Body of pancreas (tissue), 4 donors: ENCODE results near the gene SPOCK3. TPM values are rescaled to one million over a fixed set of nuclear protein-coding genes. Genes with fewer than 3 reads are reported as not detected.

Experiments used
- ATAC-seq: fragments of 150-250 bp; one replicate; pipeline ENCODE4 v1.9.1; 2016
- DNase-seq, 4 donors: peaks; one replicate each; pipeline ENCODE4 v3.0.0-alpha.2; 2019
- H3K27ac ChIP-seq, 4 donors: fragments of 200-600 bp; sonication (generic); 1 replicate in 3 of 4; 2 replicates in 1 of 4; pipeline versions ENCODE4 v1.5.1 to v1.6.1; 2016 to 2019; ENCODE audit warnings: mild to moderate bottlenecking in 1 of 4, mixed read lengths in 1 of 4, moderate library complexity in 1 of 4
- H3K27me3 ChIP-seq, 2 donors: fragments of 200-600 bp; sonication (generic); one replicate each; pipeline ENCODE4 v1.6.0; 2016; ENCODE audit warnings: mild to moderate bottlenecking in 1 of 2
- H3K36me3 ChIP-seq, 2 donors: fragments of 200-600 bp; sonication (generic); replicated peaks in 1 of 2; 2 replicates each; pipeline ENCODE4 v1.5.1; 2016; ENCODE audit warnings: low read depth in 2 of 2; ENCODE audit not compliant: insufficient read depth in 1 of 2
- H3K4me1 ChIP-seq: fragments of 200-600 bp; sonication (generic); one replicate; pipeline ENCODE4 v1.6.0; 2016
- H3K4me3 ChIP-seq, 2 donors: fragments of 200-600 bp; sonication (generic); 1 replicate in 1 of 2; 2 replicates in 1 of 2; pipeline ENCODE4 v1.5.1; 2016 to 2019
- H3K9me3 ChIP-seq, 3 donors: fragments of 200-600 bp; sonication (generic); 1 replicate in 2 of 3; 2 replicates in 1 of 3; pipeline ENCODE4 v1.5.1; 2016
- POLR2A ChIP-seq, 3 donors: fragments of 450-650 bp; IDR thresholded peaks; one replicate each; pipeline ENCODE4 v1.6.1; 2016; ENCODE audit warnings: antibody characterized with exemption in 3 of 3, mild to moderate bottlenecking in 2 of 3
- WGBS, 2 donors: methylation state at CpG; one replicate each; pipeline ENCODE4 v1.1.5; 2017; 5-methylcytosine and 5-hydroxymethylcytosine counted together
- intact Hi-C: fragments of 100-400 bp; cut with DNase I; formaldehyde crosslinking; loops from one replicate; pipeline ENCODE4 v1.15.1; 2023
- total RNA-seq, 2 donors: library from RNA; depleted of rRNA; stranded (reverse); fragments of >200 nt; gene quantifications; one replicate each; pipeline ENCODE4 v1.1.0, GENCODE V29; 2016
- TF ChIP-seq, protein P1 (sequence below), 7 experiments: fragments of 450-650 bp in 4 of 7; fragments of 200-600 bp in 3 of 7; sonication (generic) in 3 of 7; IDR thresholded peaks; one replicate each; pipeline ENCODE4 v1.5.1; 2016 to 2019; ENCODE audit warnings: antibody characterized with exemption in 7 of 7

SPOCK3 gene
- total RNA-seq, 2 donors from 2014 or later, result not detected

DNA sequence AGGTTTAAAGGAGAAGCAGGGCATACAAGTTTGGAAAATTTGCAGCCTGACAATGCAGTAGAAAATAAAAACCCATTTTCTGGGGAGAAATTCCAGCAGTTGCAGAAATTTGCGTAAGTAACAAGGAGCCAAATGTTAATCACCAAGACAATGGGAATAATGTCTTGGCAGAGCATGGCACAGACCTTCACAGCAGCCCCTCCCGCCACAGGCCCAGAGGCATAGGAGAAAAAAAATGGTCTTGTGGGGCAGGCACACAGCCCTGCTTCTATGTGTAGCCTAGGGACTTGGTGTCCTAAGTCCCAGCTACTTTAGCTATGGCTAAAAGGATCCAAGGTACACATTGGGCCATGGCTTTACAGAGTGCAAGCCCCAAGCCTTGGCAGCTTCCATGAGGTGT lies 65.7 kb downstream of the SPOCK3 start:
- H3K9me3 ChIP-seq, result no peaks in the 10 kb centered on the region
- no peaks in the 10 kb centered on the region for H3K27me3 ChIP-seq
- no peaks in the 10 kb centered on the region for H3K4me1 ChIP-seq
- no peak overlapping the region for H3K27ac ChIP-seq
- no peak overlapping the region for H3K4me3 ChIP-seq
- intact Hi-C loops, result no loop called here
- ATAC-seq, result no peak
- 64 to 85% methylated on average over 2 of the region's 2 CpGs for WGBS, 2 donors
- no peaks in the 10 kb centered on the region for H3K36me3 ChIP-seq
- DNase-seq, result no peak
- no peak for TF ChIP-seq POLR2A (IDR thresholded peaks at IDR 0.05)
- TF ChIP-seq, protein P1, sequence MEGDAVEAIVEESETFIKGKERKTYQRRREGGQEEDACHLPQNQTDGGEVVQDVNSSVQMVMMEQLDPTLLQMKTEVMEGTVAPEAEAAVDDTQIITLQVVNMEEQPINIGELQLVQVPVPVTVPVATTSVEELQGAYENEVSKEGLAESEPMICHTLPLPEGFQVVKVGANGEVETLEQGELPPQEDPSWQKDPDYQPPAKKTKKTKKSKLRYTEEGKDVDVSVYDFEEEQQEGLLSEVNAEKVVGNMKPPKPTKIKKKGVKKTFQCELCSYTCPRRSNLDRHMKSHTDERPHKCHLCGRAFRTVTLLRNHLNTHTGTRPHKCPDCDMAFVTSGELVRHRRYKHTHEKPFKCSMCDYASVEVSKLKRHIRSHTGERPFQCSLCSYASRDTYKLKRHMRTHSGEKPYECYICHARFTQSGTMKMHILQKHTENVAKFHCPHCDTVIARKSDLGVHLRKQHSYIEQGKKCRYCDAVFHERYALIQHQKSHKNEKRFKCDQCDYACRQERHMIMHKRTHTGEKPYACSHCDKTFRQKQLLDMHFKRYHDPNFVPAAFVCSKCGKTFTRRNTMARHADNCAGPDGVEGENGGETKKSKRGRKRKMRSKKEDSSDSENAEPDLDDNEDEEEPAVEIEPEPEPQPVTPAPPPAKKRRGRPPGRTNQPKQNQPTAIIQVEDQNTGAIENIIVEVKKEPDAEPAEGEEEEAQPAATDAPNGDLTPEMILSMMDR (IDR thresholded peaks at IDR 0.05), result no peak

DNA sequence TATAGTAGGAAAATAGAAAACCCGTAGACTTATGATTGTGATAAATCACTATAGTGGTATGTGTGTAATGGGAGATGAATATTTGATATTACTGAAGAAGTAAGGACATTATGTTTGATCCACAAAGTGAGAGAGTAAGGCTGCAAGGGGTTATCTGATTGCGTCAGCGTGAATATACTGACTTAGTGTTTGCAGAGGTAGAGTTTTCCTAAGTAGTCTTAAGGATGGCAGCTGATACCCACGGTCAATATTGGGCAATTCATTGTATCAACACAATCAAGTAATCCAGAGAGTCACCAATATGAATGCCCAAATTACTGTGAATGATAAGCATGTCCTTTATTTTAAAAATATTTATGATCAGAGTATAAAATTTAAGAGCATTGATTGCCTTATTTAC lies 83.7 kb downstream of the SPOCK3 start:
- Histone ChIP-seq H3K4me3 (no peak overlapping the region), H3K27me3 (no peaks in the 10 kb centered on the region), H3K36me3 (no peaks in the 10 kb centered on the region), H3K9me3 (no peaks in the 10 kb centered on the region), H3K27ac (no peak overlapping the region), H3K4me1 (no peaks in the 10 kb centered on the region)
- ATAC-seq, result no peak
- DNase-seq, result no peak
- TF ChIP-seq POLR2A (IDR thresholded peaks at IDR 0.05), result no peak
- TF ChIP-seq, protein P1 (IDR thresholded peaks at IDR 0.05), result no peak
- WGBS, 2 donors, result 48 to 50% methylated on average over 4 of the region's 4 CpGs
- intact Hi-C loops, result no loop called here

DNA sequence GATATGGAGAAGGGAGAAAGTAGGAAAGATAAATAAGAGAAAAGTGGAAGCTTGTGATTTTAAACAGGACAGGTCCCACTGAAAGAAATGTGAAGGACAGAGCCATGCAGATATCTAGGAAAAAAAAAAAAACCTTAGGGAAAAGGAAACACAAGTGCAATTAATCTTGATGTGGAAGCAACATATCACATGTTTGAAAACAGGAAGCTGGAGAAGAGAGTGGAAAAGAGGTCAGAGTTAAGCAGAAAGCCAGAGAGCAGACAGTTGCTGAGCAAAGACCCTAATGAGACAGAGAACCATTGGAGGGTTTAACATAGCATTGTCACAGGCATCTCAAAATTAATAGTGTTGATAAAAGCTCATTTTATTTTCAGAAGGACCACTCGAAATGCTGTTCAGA lies 89.7 kb downstream of the SPOCK3 start:
- no peaks in the 10 kb centered on the region for H3K9me3 ChIP-seq
- H3K36me3 ChIP-seq, result no peaks in the 10 kb centered on the region
- no peak overlapping the region for H3K4me3 ChIP-seq
- intact Hi-C loops, result no loop called here
- no peaks in the 10 kb centered on the region for H3K27me3 ChIP-seq
- WGBS, 2 donors, result 23 to 28% methylated on average over 1 of the region's 1 CpG
- no peaks in the 10 kb centered on the region for H3K4me1 ChIP-seq
- DNase-seq (no peak), ATAC-seq (no peak)
- TF ChIP-seq, protein P1 (IDR thresholded peaks at IDR 0.05), result no peak
- no peak for TF ChIP-seq POLR2A (IDR thresholded peaks at IDR 0.05)
- H3K27ac ChIP-seq, result no peak overlapping the region

DNA sequence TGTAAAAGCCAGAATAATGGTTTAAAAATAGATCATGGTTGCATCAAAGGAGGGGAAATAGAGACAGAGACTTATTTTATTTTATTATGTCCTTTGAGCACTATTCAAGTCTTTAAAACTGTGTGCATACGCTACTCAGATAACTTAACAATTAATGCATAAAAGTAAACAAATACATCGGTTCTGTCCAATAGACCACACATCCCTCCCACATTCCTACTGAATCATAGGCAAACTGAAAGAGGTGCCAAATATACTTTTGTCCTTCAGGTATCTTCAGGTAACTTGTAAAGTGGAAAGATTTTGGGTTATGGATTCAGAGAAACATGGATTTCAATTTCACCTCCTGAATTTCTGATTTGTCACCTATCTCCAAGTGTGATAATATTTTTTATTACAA lies 91.3 kb downstream of the SPOCK3 start:
- DNase-seq (no peak), ATAC-seq (no peak)
- Histone ChIP-seq H3K27ac (no peak overlapping the region), H3K4me1 (no peaks in the 10 kb centered on the region), H3K36me3 (no peaks in the 10 kb centered on the region), H3K9me3 (no peaks in the 10 kb centered on the region), H3K27me3 (no peaks in the 10 kb centered on the region), H3K4me3 (no peak overlapping the region)
- intact Hi-C loops, result no loop called here
- 27 to 31% methylated on average over 2 of the region's 2 CpGs for WGBS, 2 donors
- TF ChIP-seq POLR2A (IDR thresholded peaks at IDR 0.05), result no peak
- TF ChIP-seq, protein P1 (IDR thresholded peaks at IDR 0.05), result no peak

DNA sequence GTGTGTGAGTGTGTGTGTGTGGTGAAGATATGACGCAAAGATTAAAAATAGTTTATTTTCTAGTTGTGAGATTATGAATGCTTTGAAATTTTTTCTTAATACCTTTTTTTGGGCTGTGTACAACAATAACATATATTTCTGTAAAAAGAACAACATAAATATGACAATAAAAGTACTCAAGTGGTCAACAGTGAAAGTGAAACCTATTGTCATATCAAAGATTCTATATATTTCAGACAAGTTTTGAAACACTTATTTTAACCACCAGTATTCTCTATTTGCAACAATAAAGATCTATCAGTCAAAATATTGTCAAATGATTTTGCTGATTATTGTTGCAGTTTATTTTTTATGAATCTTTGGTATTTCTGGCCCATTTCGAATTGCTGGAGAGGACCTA lies 98.0 kb downstream of the SPOCK3 start:
- H3K27ac ChIP-seq, result no peak overlapping the region
- ATAC-seq (no peak), DNase-seq (no peak)
- TF ChIP-seq, protein P1 (IDR thresholded peaks at IDR 0.05), result no peak
- no peak for TF ChIP-seq POLR2A (IDR thresholded peaks at IDR 0.05)
- H3K36me3 ChIP-seq, result no peaks in the 10 kb centered on the region
- H3K9me3 ChIP-seq, result no peaks in the 10 kb centered on the region
- 72 to 76% methylated on average over 2 of the region's 2 CpGs for WGBS, 2 donors
- H3K27me3 ChIP-seq, result no peaks in the 10 kb centered on the region
- no peaks in the 10 kb centered on the region for H3K4me1 ChIP-seq
- no peak overlapping the region for H3K4me3 ChIP-seq
- intact Hi-C loops, result no loop called here
